HUES64 (cell line): ENCODE measurements around the gene FAM181B.
A peak's percentile ranks its signal among the peaks of the same experiment; 100 is the strongest.

Source experiments
- H3K27ac ChIP-seq: 2 replicates; pipeline ENCODE4 v1.7.0; 2013; ENCODE audit warnings: low read depth, low read length, inconsistent platforms
- H3K27me3 ChIP-seq: 2 replicates; pipeline ENCODE4 v1.6.1; 2013; ENCODE audit warnings: mild to moderate bottlenecking, low read length; ENCODE audit not compliant: insufficient read depth
- H3K36me3 ChIP-seq: 2 replicates; pipeline ENCODE4 v1.6.1; 2013; ENCODE audit warnings: mild to moderate bottlenecking, low read length; ENCODE audit not compliant: insufficient read depth
- H3K4me1 ChIP-seq: 2 replicates; pipeline ENCODE4 v1.6.1; 2013; ENCODE audit warnings: mild to moderate bottlenecking, low read length, moderate library complexity; ENCODE audit not compliant: insufficient read depth
- H3K4me3 ChIP-seq: 2 replicates; pipeline ENCODE4 v1.5.1; 2013; ENCODE audit warnings: mild to moderate bottlenecking, low read length, moderate library complexity
- H3K9ac ChIP-seq: 2 replicates; pipeline ENCODE4 v1.6.1; 2013; ENCODE audit warnings: mild to moderate bottlenecking, low read depth, low read length
- H3K9me3 ChIP-seq: 2 replicates; pipeline ENCODE4 v1.6.1; 2013; ENCODE audit warnings: low read depth, low read length; ENCODE audit not compliant: insufficient read depth
- WGBS: fragments of 150-250, 120-280 bp; methylation state at CpG from one replicate; pipeline ENCODE4 v1.1.7; 2013; ENCODE audit warnings: missing lambda C conversion rate; 5-methylcytosine and 5-hydroxymethylcytosine counted together

The FAM181B gene

DNA sequence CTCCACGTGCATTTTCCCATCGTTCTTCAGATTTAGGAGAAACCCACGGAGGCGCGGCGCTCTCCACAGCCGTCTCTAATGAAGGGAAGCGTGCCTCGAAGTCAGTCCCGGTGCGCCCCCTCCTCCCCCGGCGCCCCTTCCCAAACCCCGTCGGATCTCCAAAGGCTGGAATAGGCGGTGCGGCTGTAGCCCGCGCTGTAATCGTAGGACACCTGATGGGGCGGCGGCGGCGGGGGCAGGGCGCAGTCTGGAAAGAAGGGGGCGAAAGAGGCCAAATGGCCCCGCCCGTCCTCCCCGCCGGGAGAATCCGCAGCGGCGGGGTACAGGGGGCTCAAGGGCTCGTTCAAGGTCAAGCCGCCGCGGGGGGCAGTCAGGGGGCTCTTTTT lies 1.3 kb downstream of the FAM181B start:
- Histone ChIP-seq H3K27me3 (peaks cover 73% of the 10 kb centered on the region), H3K9ac (no peak overlapping the region), H3K4me1 (peaks cover 21% of the 10 kb centered on the region; the same call in 1 of the 2 replicates), H3K9me3 (no peaks in the 10 kb centered on the region), H3K27ac (no peak overlapping the region), H3K36me3 (no peaks in the 10 kb centered on the region), H3K4me3 (peak overlapping the region; percentile 63)
- 3% methylated on average over 37 of the region's 37 CpGs for WGBS

DNA sequence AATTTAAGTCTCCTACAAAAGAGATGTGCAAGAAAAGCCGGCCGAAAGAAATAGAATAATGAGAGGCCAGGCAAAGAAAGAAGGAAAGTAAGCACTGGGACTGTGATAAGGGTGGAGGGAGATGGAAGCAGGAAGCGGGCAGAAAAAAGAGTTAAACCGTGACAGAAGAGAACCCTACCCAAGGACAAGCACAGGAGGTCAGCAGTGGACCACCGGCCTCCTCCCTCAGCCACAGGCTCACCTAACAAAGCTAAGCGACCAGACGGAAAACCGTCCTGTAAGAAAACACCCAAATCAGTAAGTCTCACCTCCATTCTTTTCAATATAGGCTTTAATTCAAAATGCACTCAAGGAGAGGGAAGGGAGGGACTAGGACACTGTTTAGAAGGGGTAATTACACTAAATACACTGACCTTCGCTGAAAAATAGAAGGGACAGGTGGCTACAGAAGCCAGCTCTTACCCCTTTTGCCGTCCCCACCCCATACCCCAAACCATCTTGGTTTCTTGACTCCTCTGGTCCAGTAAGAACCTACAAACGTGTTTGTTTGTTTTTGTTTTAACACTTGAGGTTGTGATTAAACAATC lies 1.9 kb downstream of the FAM181B start:
- 17% methylated on average over 10 of the region's 11 CpGs for WGBS
- Histone ChIP-seq H3K27me3 (peaks cover 73% of the 10 kb centered on the region), H3K4me1 (peaks cover 21% of the 10 kb centered on the region; the same call in 1 of the 2 replicates), H3K9me3 (no peaks in the 10 kb centered on the region), H3K4me3 (peak overlapping the region; percentile 63), H3K27ac (no peak overlapping the region), H3K36me3 (no peaks in the 10 kb centered on the region), H3K9ac (no peak overlapping the region)

DNA sequence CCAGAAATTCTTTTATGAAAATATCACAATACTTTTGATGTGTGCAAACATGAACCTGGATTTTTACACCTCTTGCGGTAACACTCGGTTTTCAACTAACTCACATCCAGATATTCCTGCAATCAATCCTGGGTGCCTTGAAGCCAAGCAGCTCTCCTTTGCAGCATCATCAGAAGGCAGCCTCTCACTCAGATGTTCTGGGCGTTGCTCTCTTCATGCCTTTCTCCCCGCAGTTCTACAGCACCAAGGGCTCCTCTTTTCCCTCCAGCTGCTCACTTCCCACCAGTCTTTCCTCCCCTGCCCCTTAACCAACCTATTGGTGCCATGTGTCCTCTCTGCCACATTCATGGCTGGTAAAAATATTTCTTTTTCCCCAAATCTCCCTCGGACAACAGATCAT lies 2.9 kb downstream of the FAM181B start:
- Histone ChIP-seq H3K27ac (no peak overlapping the region), H3K27me3 (peaks cover 73% of the 10 kb centered on the region), H3K36me3 (no peaks in the 10 kb centered on the region), H3K4me1 (peaks cover 21% of the 10 kb centered on the region; the same call in 1 of the 2 replicates), H3K9me3 (no peaks in the 10 kb centered on the region), H3K4me3 (no peak overlapping the region), H3K9ac (no peak overlapping the region)
- 44% methylated on average over 5 of the region's 5 CpGs for WGBS

DNA sequence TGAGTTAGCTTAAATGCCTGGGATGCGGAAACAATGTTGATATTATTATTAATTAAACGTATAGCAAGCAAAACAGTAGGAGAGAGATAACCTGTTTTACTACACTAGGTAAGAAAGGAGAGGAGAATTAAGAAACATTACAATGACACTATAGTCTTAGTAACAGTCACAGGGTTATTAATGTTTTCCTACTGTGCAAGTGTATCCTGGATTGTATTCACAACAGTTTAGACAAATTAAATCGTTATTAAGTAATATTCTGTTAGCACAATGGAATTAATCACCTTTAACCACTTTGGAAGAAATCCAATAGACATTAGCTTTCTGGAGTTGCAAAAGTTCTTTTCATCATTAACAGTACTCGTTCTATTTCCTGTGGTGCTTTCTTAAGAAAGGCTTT lies 3.4 kb downstream of the FAM181B start:
- H3K4me3 ChIP-seq, result no peak overlapping the region
- no peaks in the 10 kb centered on the region for H3K36me3 ChIP-seq
- no peak overlapping the region for H3K27ac ChIP-seq
- H3K9me3 ChIP-seq, result no peaks in the 10 kb centered on the region
- H3K4me1 ChIP-seq, result peaks cover 21% of the 10 kb centered on the region; the same call in 1 of the 2 replicates
- no peak overlapping the region for H3K9ac ChIP-seq
- peaks cover 72% of the 10 kb centered on the region for H3K27me3 ChIP-seq
- 94% methylated on average over 3 of the region's 4 CpGs for WGBS

DNA sequence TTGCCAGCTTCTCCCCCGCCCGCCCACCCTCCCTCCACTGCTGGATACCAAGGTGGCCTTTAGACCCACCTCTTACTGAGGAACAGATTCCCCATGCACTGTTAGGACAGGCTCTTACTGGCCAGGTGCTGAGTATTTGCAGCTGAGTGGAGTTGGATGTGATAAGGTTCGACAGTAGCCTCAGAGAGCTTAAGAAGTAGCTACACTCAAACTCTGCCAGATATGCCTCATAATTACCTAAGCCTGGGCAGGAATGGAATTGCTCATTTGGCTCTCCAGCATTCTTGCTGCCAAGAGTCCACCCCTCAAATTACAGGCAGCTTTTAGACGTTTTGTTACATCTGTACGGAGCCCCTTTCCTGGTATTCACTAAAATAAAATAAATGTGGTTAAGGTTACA lies 9.6 kb downstream of the FAM181B start:
- H3K27ac ChIP-seq, result no peak overlapping the region

DNA sequence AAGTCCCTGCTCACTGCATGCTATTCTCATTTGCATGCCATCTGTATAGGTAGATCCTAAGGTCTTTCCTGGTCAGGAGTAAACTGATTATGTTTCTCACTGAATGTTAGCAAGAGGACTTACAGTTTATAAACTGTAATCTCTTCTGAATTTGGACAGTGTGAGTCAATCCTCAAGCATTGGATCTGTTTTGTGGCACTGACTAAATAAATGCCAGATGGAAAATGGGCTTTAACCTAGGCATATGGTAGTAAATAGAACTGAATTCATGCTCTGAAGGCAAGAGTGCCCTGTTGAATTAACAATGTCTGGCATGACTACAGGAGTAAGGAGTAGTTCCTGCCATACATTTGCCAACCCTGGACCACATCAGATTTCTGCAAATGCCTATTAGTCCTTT lies 11.4 kb downstream of the FAM181B start:
- Histone ChIP-seq H3K27me3 (no peaks in the 10 kb centered on the region; the same call in 1 of the 2 replicates), H3K9ac (no peak overlapping the region), H3K4me1 (peaks cover 3% of the 10 kb centered on the region; the same call in 1 of the 2 replicates), H3K4me3 (no peak overlapping the region), H3K27ac (no peak overlapping the region), H3K9me3 (no peaks in the 10 kb centered on the region), H3K36me3 (no peaks in the 10 kb centered on the region)

More for the DNA sequence above, 9.6 kb downstream of the FAM181B start:
- Histone ChIP-seq H3K9ac (no peak overlapping the region), H3K9me3 (no peaks in the 10 kb centered on the region), H3K4me1 (no peaks in the 10 kb centered on the region), H3K27me3 (peaks cover 11% of the 10 kb centered on the region; the same call in 1 of the 2 replicates), H3K36me3 (no peaks in the 10 kb centered on the region), H3K4me3 (no peak overlapping the region)
- WGBS, result 85% methylated on average over 3 of the region's 5 CpGs

DNA sequence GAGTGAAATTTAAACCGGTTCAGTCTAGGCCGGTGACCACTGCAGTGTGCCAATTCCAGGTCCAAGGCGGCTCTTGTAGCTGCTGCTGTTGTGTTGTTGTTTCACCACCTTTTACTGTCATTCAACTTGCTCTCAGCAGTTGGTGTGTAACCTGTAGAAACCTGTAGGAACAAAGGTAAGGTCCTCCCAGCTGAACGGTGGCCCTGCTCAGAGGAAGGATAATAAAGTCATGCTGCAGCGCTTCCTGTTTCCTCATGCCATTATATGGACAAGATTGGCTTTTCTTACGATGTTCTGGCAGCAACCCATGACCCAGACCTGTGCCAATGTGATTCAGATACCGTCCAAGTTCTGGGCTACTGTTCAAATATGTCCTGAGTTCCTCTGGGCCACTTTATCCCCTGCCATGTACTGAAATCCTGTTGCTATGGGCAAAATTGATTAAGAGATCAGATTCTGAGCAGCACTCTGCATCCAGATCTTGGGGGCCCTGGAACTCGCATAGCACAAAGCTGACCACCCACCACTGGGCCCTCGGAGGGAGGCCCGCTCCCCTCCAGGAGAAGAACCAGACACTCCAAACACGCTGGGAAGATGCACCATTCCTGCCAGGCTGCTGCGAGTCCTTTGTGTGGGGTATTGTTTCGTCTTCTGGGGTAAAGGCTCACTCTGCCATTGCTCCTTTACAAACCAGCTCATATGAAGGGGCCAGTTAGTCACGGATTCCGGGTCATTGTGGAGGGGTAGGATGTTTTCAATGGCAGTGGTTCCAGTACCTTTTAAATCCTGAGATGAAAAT lies 13.2 kb downstream of the FAM181B start:
- 89% methylated on average over 15 of the region's 15 CpGs for WGBS
- peaks cover 3% of the 10 kb centered on the region; the same call in 1 of the 2 replicates for H3K4me1 ChIP-seq
- H3K36me3 ChIP-seq, result no peaks in the 10 kb centered on the region
- no peak overlapping the region for H3K4me3 ChIP-seq
- no peaks in the 10 kb centered on the region for H3K27me3 ChIP-seq
- H3K9ac ChIP-seq, result no peak overlapping the region
- no peak overlapping the region for H3K27ac ChIP-seq
- no peaks in the 10 kb centered on the region for H3K9me3 ChIP-seq

DNA sequence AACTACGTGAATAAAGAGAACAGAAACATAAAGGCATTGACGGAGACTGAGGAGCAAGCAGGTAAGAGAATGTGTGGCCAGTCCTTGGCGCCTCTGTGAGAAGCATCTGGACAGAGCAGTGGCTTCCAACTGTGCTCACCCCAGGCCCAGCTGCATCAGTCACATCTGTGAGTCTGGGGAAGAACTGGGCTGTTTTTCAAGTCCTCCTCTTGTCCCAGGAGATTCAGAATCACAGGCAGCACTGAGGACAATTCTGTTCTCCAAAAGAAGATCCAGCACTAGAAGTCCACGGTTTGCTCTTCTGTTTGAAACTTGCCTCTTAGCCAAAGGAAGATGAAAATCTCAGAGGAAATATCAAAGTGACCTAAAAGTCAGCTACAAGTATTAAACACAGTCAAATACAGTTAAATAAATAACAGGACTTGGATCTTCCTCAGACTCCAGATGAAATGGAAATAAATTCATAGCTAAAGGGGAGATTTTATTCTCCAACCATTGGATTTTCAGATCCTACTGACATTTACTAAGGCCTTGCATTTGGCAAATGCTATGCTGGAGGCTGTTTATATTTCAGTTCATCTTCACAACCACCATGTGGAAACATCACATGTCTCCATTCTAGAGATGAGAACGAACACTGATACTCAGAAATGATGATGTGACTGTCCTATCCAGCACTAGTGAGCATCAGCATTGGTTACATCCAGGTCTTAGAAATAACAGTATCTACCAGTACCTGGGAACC lies 14.1 kb downstream of the FAM181B start:
- no peaks in the 10 kb centered on the region for H3K36me3 ChIP-seq
- no peaks in the 10 kb centered on the region for H3K27me3 ChIP-seq
- no peak overlapping the region for H3K4me3 ChIP-seq
- H3K4me1 ChIP-seq, result peaks cover 3% of the 10 kb centered on the region; the same call in 1 of the 2 replicates
- no peak overlapping the region for H3K9ac ChIP-seq
- no peaks in the 10 kb centered on the region for H3K9me3 ChIP-seq
- 81% methylated on average over 5 of the region's 5 CpGs for WGBS
- no peak overlapping the region for H3K27ac ChIP-seq

DNA sequence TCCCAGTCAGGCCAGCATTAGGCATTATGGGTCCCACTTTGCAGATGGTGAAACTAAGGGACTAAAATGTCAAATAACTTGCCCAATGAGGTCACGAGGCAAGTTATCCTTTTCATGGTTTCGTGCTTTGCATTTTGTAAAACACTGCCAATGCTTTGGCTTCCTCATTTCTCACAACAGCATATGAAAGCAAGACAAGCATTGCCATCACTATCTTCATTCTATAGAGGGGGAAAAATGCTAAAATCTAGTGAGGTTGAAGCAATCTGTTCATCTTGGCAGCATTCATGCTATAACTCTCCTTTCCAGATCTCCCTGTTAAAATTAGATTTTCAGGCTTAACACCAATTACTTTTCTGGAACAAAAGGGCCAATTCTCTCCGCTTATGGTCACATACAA lies 14.8 kb downstream of the FAM181B start:
- Histone ChIP-seq H3K27me3 (no peaks in the 10 kb centered on the region), H3K4me1 (peaks cover 3% of the 10 kb centered on the region; the same call in 1 of the 2 replicates), H3K9ac (no peak overlapping the region), H3K36me3 (no peaks in the 10 kb centered on the region), H3K27ac (no peak overlapping the region), H3K4me3 (no peak overlapping the region), H3K9me3 (no peaks in the 10 kb centered on the region)
- WGBS, result 86% methylated on average over 2 of the region's 3 CpGs

DNA sequence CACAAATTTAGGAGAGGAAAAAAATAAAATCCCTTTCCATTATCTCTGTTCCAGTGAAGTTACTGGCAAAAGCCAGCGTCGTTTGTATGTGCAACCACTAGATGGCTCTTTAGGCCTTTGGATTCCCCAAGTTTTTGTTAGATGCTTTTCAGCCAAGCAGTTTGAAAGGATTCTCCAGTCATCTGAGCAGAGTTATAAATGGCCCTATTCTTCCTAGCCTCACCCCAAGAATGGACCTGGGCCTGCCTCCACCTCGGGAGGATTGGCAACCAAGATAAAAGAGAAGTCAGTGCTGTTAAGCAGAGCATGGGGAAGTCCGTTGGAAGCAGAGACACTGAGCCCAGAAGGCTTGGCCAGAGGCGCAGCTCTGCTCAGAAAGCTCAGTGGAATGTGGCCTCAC lies 15.4 kb downstream of the FAM181B start:
- WGBS, result 31% methylated on average over 5 of the region's 5 CpGs
- Histone ChIP-seq H3K36me3 (no peaks in the 10 kb centered on the region), H3K4me3 (no peak overlapping the region), H3K27ac (no peak overlapping the region), H3K9ac (no peak overlapping the region), H3K9me3 (no peaks in the 10 kb centered on the region), H3K27me3 (no peaks in the 10 kb centered on the region), H3K4me1 (peaks cover 3% of the 10 kb centered on the region; the same call in 1 of the 2 replicates)
